Hepatocyte (in vitro differentiated cells): Measurements from ENCODE around the gene CKS2. TPM values are rescaled to one million over a fixed set of nuclear protein-coding genes. Genes with fewer than 3 reads are reported as not detected.

Source experiments
- DNase-seq: peaks from one replicate; pipeline ENCODE4 v3.0.0-alpha.2; 2016; ENCODE audit warnings: low spot score
- H2AFZ ChIP-seq: fragments of 200-600 bp; sonication (generic); 2 replicates; pipeline ENCODE4 v1.6.0; 2016; ENCODE audit warnings: antibody characterized with exemption, mild to moderate bottlenecking
- H3K27ac ChIP-seq: fragments of 200-600 bp; sonication (generic); 2 replicates; pipeline ENCODE4 v1.5.1; 2016; ENCODE audit warnings: mild to moderate bottlenecking
- H3K27me3 ChIP-seq: fragments of 200-600 bp; sonication (generic); 2 replicates; pipeline ENCODE4 v1.6.1; 2016
- H3K36me3 ChIP-seq: fragments of 200-600 bp; sonication (generic); replicated peaks from 2 replicates; pipeline ENCODE4 v1.5.1; 2016; ENCODE audit warnings: low read depth; ENCODE audit not compliant: insufficient read depth
- H3K4me1 ChIP-seq: fragments of 200-600 bp; sonication (generic); 2 replicates; pipeline ENCODE4 v1.5.1; 2016; ENCODE audit warnings: mild to moderate bottlenecking, moderate library complexity; ENCODE audit not compliant: insufficient read depth
- H3K4me2 ChIP-seq: fragments of 200-600 bp; sonication (generic); 2 replicates; pipeline ENCODE4 v1.6.0; 2016
- H3K4me3 ChIP-seq: fragments of 200-600 bp; sonication (generic); 2 replicates; pipeline ENCODE4 v1.5.1; 2016; ENCODE audit warnings: mild to moderate bottlenecking
- H3K79me2 ChIP-seq: fragments of 200-600 bp; sonication (generic); 2 replicates; pipeline ENCODE4 v1.6.0; 2017; ENCODE audit warnings: mild to moderate bottlenecking
- H3K9me2 ChIP-seq: fragments of 200-600 bp; sonication (generic); replicated peaks from 2 replicates; pipeline ENCODE4 v1.6.0; 2017; ENCODE audit warnings: mild to moderate bottlenecking; ENCODE audit not compliant: insufficient read depth
- H3K9me3 ChIP-seq: fragments of 200-600 bp; sonication (generic); 2 replicates; pipeline ENCODE4 v1.5.1; 2016; ENCODE audit warnings: low read depth, mild to moderate bottlenecking
- H4K20me1 ChIP-seq: fragments of 200-600 bp; sonication (generic); 2 replicates; pipeline ENCODE4 v1.6.0; 2016; ENCODE audit warnings: mild to moderate bottlenecking; ENCODE audit not compliant: insufficient read depth, poor library complexity, severe bottlenecking
- EZH2 ChIP-seq: fragments of 200-600 bp; sonication (generic); IDR thresholded peaks from 2 replicates; pipeline ENCODE4 v1.6.1; 2016; ENCODE audit warnings: antibody characterized with exemption, mild to moderate bottlenecking, borderline replicate concordance
- EZH2phosphoT487 ChIP-seq: fragments of 200-600 bp; sonication (generic); IDR thresholded peaks from one replicate; pipeline ENCODE4 v1.6.1; 2018; ENCODE audit warnings: antibody characterized with exemption, mild to moderate bottlenecking, low read depth, moderate library complexity; ENCODE audit not compliant: unreplicated experiment, severe bottlenecking
- WGBS: methylation state at CpG from one replicate; pipeline ENCODE4 v1.1.6; 2016; ENCODE audit warnings: low lambda C conversion rate; ENCODE audit errors: missing lambda C conversion rate; 5-methylcytosine and 5-hydroxymethylcytosine counted together
- polyA plus RNA-seq: library from polyadenylated mRNA; unstranded; fragments of >200 nt; fragmentation: Nextera tagmentation; extraction: Ambion mirVana; gene quantifications from 2 replicates; pipeline ENCODE4 v1.2.1, GENCODE V29; 2016
- total RNA-seq: library from RNA; depleted of rRNA; stranded (reverse); fragments of >200 nt; gene quantifications from 2 replicates; pipeline ENCODE4 v1.2.3, GENCODE V29; 2014
- TF ChIP-seq, protein P1 (sequence below): fragments of 200-600 bp; sonication (generic); IDR thresholded peaks from 2 replicates; pipeline ENCODE4 v1.5.1; 2016; ENCODE audit warnings: antibody characterized with exemption, mild to moderate bottlenecking; ENCODE audit not compliant: poor library complexity

Gene CKS2
- total and polyA plus RNA-seq, 2 experiments from 2014 or later: 77.1 to 136 TPM

DNA sequence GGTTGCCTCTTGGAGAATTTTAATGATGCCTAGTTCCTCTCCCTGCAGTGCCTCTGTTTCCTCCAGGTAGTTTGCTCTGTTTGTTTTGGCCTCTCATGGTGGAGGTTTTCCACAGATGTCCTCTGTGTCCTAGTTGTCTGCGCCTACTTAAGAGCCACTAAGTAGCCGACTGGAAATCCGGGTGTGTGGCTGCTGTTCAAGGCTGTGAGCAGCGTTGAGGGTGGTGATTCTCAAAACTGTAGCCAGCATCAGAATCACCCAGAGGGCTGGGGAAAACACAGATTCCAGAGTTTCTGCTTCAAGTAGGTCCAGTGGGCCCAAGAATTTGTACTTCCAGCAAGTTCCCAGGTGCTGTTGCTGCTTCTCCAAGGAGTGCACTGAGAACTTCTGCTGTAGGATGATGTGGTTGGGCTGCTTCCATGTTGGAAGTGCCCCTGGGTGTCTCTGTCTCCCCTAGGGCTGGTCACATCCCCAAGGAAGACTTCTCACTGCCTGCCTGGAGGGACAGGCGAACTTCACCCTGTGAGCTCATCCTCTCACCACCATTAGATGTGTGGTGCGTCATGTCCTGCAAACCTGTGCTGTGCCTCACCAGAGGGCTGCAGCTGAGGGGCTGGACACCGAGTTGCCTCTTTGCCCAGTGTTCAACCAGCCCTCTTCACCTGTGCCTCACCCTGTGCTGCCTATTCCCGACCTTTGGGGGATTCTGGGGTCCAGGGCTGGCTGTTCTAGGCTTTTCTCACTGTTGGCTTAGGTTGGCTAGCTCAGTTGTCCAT is 42.1 kb downstream of the CKS2 start:
- no peak for DNase-seq
- TF ChIP-seq EZH2 (no peak), EZH2phosphoT487 (no peak)
- TF ChIP-seq, protein P1, sequence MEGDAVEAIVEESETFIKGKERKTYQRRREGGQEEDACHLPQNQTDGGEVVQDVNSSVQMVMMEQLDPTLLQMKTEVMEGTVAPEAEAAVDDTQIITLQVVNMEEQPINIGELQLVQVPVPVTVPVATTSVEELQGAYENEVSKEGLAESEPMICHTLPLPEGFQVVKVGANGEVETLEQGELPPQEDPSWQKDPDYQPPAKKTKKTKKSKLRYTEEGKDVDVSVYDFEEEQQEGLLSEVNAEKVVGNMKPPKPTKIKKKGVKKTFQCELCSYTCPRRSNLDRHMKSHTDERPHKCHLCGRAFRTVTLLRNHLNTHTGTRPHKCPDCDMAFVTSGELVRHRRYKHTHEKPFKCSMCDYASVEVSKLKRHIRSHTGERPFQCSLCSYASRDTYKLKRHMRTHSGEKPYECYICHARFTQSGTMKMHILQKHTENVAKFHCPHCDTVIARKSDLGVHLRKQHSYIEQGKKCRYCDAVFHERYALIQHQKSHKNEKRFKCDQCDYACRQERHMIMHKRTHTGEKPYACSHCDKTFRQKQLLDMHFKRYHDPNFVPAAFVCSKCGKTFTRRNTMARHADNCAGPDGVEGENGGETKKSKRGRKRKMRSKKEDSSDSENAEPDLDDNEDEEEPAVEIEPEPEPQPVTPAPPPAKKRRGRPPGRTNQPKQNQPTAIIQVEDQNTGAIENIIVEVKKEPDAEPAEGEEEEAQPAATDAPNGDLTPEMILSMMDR: no peak
- no peak overlapping the region for H3K4me2 ChIP-seq
- WGBS: 96% methylated on average over 8 of the region's 8 CpGs
- H3K27ac ChIP-seq: no peak overlapping the region
- no peaks in the 10 kb centered on the region for H3K9me3 ChIP-seq
- H3K79me2 ChIP-seq: peaks cover 5% of the 10 kb centered on the region
- H3K4me1 ChIP-seq: no peaks in the 10 kb centered on the region
- H3K9me2 ChIP-seq: no peaks in the 10 kb centered on the region
- no peaks in the 10 kb centered on the region for H3K36me3 ChIP-seq
- H3K4me3 ChIP-seq: no peak overlapping the region
- no peaks in the 10 kb centered on the region for H4K20me1 ChIP-seq
- H3K27me3 ChIP-seq: no peaks in the 10 kb centered on the region
- H2AFZ ChIP-seq: no peak overlapping the region

DNA sequence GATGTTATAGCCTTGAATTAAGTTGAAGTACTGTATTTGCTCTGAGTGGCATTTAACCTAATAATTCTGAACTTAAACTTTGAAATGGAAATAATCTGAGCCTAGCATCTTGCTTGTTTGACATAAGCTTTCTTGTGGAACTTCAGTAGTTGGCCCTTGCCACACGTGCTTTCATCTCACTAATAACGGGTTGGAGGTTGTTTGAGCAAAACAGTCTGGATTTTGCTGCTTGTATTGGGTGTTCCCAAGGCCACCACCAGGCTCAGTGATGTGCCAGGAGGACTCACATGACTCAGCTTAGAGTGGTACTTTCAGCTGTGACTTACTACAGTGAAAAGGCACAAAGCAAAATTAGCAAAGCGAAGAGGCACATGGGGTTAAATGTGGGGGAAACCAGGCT is 43.0 kb downstream of the CKS2 start:
- Histone ChIP-seq H3K4me2 (no peak overlapping the region), H2AFZ (no peak overlapping the region), H3K4me1 (no peaks in the 10 kb centered on the region), H3K27me3 (no peaks in the 10 kb centered on the region), H3K9me2 (no peaks in the 10 kb centered on the region), H3K27ac (no peak overlapping the region), H3K4me3 (no peak overlapping the region), H3K9me3 (no peaks in the 10 kb centered on the region), H3K36me3 (no peaks in the 10 kb centered on the region), H4K20me1 (no peaks in the 10 kb centered on the region), H3K79me2 (peaks cover 5% of the 10 kb centered on the region)
- 82% methylated on average over 3 of the region's 3 CpGs for WGBS
- no peak for DNase-seq
- TF ChIP-seq EZH2 (no peak), EZH2phosphoT487 (no peak)
- TF ChIP-seq, protein P1: no peak

- Histone ChIP-seq H3K4me3 (no peak overlapping the region), H2AFZ (no peak overlapping the region), H3K79me2 (peaks cover 5% of the 10 kb centered on the region), H3K4me1 (no peaks in the 10 kb centered on the region), H3K36me3 (no peaks in the 10 kb centered on the region), H3K9me2 (no peaks in the 10 kb centered on the region), H3K9me3 (no peaks in the 10 kb centered on the region), H3K4me2 (no peak overlapping the region), H3K27ac (no peak overlapping the region), H3K27me3 (no peaks in the 10 kb centered on the region), H4K20me1 (no peaks in the 10 kb centered on the region)
- TF ChIP-seq EZH2 (no peak), EZH2phosphoT487 (no peak)
- TF ChIP-seq, protein P1: no peak
- DNase-seq: no peak
- WGBS: 98% methylated on average over 6 of the region's 6 CpGs
Measured at GRCh38 chr9:89354471-89354870, 43.5 kb downstream of the CKS2 start.
